Ascending aorta (tissue), 2 donors: Measurements from ENCODE around the gene SEC23IP. TPM values are rescaled to one million over a fixed set of nuclear protein-coding genes. Genes with fewer than 3 reads are reported as not detected.
A peak's percentile ranks its signal among the peaks of the same experiment; 100 is the strongest.

Experiments used
- DNase-seq, 2 donors: peaks; one replicate each; pipeline ENCODE4 v3.0.0-alpha.2; 2019; ENCODE audit warnings: low spot score in 2 of 2
- H3K27ac ChIP-seq, 2 donors: fragments of 200-600 bp; sonication (generic); one replicate each; pipeline ENCODE4 v1.5.1; 2016 to 2017; ENCODE audit warnings: mild to moderate bottlenecking in 1 of 2
- H3K27me3 ChIP-seq: fragments of 200-600 bp; sonication (generic); one replicate; pipeline ENCODE4 v1.5.1; 2017
- H3K36me3 ChIP-seq, 2 donors: fragments of 200-600 bp; sonication (generic); one replicate each; pipeline ENCODE4 v1.5.1; 2016
- H3K4me1 ChIP-seq, 2 donors: fragments of 200-600 bp; sonication (generic); one replicate each; pipeline ENCODE4 v1.5.1; 2016 to 2017; ENCODE audit warnings: mild to moderate bottlenecking in 1 of 2
- H3K4me3 ChIP-seq, 2 donors: fragments of 200-600 bp; sonication (generic); one replicate each; pipeline ENCODE4 v1.5.1; 2016 to 2017; ENCODE audit warnings: mild to moderate bottlenecking in 1 of 2
- H3K9me3 ChIP-seq, 2 donors: fragments of 200-600 bp; sonication (generic); one replicate each; pipeline ENCODE4 v1.5.1; 2016
- intact Hi-C: fragments of 100-400 bp; cut with DNase I; formaldehyde crosslinking; loops from one replicate; pipeline ENCODE4 v1.15.1; 2023
- total RNA-seq: library from RNA; depleted of rRNA; stranded (reverse); fragments of >200 nt; gene quantifications from one replicate; pipeline ENCODE4 v1.1.0, GENCODE V29; 2016
- TF ChIP-seq, protein P1 (sequence below), 3 experiments: fragments of 200-600 bp in 2 of 3; fragments of 450-650 bp in 1 of 3; sonication (generic) in 2 of 3; IDR thresholded peaks; one replicate each; pipeline ENCODE4 v1.5.1; 2016 to 2019; ENCODE audit warnings: antibody characterized with exemption in 3 of 3, mild to moderate bottlenecking in 1 of 3, moderate library complexity in 1 of 3

SEC23IP gene
- total RNA-seq, 1 donor from 2014 or later: 17.1 TPM

DNA sequence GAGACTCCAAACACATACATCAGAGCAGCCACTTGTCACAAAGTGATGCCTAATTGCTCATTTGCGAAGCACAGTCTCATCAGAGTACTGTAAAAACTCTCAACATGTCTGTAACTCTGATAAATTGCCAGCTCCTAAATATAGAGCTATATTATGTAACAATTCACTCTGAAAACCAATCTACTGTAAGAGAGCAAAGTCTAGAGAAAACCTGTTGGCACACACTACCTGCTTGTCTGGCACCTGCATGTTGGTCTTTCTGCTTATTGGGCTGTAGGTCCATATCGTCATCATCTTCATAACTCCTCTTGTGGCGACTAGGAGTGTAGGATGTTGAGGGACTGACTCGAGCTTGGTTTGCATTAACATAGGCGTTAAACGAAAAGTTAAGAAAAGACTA, 39.7 kb upstream of the SEC23IP start:
- Histone ChIP-seq H3K4me1 (no peaks in the 10 kb centered on the region), H3K27me3 (no peaks in the 10 kb centered on the region), H3K9me3 (no peaks in the 10 kb centered on the region), H3K4me3 (no peak overlapping the region), H3K27ac (no peak overlapping the region), H3K36me3 (peaks cover 44 to 77% of the 10 kb centered on the region in 2 donors)
- intact Hi-C loops: no loop called here
- no peak for DNase-seq
- TF ChIP-seq, protein P1, sequence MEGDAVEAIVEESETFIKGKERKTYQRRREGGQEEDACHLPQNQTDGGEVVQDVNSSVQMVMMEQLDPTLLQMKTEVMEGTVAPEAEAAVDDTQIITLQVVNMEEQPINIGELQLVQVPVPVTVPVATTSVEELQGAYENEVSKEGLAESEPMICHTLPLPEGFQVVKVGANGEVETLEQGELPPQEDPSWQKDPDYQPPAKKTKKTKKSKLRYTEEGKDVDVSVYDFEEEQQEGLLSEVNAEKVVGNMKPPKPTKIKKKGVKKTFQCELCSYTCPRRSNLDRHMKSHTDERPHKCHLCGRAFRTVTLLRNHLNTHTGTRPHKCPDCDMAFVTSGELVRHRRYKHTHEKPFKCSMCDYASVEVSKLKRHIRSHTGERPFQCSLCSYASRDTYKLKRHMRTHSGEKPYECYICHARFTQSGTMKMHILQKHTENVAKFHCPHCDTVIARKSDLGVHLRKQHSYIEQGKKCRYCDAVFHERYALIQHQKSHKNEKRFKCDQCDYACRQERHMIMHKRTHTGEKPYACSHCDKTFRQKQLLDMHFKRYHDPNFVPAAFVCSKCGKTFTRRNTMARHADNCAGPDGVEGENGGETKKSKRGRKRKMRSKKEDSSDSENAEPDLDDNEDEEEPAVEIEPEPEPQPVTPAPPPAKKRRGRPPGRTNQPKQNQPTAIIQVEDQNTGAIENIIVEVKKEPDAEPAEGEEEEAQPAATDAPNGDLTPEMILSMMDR (IDR thresholded peaks at IDR 0.05): no peak

DNA sequence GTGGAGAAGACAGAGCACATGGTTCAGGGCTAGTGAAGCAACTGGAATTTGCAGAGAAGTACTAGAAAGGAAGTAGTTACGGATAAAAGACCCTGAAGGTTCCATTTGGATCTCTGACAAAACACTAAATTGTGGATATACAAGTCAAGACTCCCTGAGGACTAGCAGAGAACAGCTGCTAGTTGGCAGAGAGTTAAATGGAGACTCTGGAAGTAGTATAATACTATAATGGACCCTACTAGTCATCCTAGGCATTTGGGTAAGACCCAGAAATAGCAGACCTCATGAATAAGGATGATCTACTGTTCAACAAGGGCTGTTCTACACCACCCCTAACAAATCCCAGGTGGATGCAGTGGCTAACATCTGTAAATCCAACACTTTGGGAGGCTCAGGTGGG, 39.0 kb upstream of the SEC23IP start:
- Histone ChIP-seq H3K4me3 (no peak overlapping the region), H3K36me3 (peaks cover 43 to 77% of the 10 kb centered on the region in 2 donors), H3K4me1 (no peaks in the 10 kb centered on the region), H3K27me3 (no peaks in the 10 kb centered on the region), H3K9me3 (no peaks in the 10 kb centered on the region), H3K27ac (no peak overlapping the region)
- no peak for DNase-seq
- intact Hi-C loops: no loop called here
- TF ChIP-seq, protein P1 (IDR thresholded peaks at IDR 0.05): no peak

DNA sequence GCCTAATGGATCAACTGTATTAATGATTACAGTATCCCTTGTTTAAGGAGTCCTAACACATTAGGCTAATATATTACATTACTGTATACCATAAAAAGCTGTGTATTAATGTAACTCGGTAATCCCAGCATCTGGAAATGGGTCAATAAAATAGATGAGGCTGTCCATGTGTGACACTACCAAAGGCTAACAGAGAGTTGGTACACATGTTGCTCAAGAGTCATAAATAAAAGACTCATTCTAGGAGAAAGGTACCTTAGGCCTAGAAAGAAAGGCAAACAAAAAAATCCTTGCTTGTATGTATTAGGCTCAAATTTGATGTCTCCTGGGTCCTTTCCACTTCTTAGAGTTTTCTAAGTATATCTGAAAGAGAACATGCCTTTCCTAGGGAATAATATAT, 34.5 kb upstream of the SEC23IP start:
- Histone ChIP-seq H3K27me3 (no peaks in the 10 kb centered on the region), H3K4me3 (no peak overlapping the region), H3K9me3 (no peaks in the 10 kb centered on the region), H3K27ac (no peak overlapping the region), H3K4me1 (no peaks in the 10 kb centered on the region), H3K36me3 (peaks cover 20 to 44% of the 10 kb centered on the region in 2 donors)
- TF ChIP-seq, protein P1 (IDR thresholded peaks at IDR 0.05): no peak
- intact Hi-C loops: loop anchor here (2.0 to 5.0 kb wide), 3 partner anchors 106 to 249 kb away; no protein-coding TSS in a partner anchor
- no peak for DNase-seq

DNA sequence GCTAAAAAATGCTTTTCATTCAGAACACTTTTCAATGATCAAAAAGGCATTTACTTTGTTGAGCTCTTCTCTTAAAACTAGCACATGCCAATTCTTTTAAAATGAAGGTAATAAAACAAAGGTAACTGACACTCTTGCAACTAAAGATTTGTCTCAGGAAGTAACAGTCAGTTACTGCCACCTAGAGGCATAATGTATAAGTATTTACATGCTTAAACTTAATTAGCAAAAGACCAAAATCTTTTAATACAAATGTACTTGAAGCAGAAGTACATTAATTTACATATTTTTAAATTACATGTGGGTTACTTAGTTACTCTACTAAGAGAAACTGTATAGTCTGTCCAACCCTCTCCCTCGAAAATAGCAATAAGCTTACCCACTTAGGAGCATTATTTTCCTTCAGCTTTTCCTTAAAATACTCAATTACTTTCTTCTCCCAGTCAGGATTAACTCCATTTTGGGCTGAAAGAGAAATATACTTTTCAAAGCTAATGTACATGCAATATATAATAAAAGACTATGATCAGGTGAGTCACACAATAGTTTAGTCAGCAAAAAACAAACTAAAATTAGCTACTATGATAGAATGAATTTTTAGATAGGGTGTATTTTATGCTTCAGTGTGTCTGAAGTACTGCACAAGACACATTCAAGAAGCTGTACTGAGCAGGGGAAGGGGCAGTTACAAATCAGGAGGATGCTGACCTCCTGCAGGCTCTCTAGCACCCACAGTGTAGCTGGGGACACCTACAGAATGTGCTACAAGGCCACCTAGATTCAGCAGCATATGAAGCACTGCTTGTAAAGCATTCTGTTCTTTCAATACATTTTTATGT, 32.9 kb upstream of the SEC23IP start:
- H3K36me3 ChIP-seq: peaks cover 12 to 28% of the 10 kb centered on the region in 2 donors
- no peaks in the 10 kb centered on the region for H3K27me3 ChIP-seq
- H3K27ac ChIP-seq: no peak overlapping the region
- intact Hi-C loops: loop anchor here (2.0 to 5.0 kb wide), 3 partner anchors 107 to 251 kb away; no protein-coding TSS in a partner anchor
- H3K4me1 ChIP-seq: no peaks in the 10 kb centered on the region
- no peak for DNase-seq
- TF ChIP-seq, protein P1 (IDR thresholded peaks at IDR 0.05): peak; percentile 43 to 61 (median 52)
- H3K9me3 ChIP-seq: peaks cover 0 to 5% of the 10 kb centered on the region in 2 donors
- H3K4me3 ChIP-seq: no peak overlapping the region

DNA sequence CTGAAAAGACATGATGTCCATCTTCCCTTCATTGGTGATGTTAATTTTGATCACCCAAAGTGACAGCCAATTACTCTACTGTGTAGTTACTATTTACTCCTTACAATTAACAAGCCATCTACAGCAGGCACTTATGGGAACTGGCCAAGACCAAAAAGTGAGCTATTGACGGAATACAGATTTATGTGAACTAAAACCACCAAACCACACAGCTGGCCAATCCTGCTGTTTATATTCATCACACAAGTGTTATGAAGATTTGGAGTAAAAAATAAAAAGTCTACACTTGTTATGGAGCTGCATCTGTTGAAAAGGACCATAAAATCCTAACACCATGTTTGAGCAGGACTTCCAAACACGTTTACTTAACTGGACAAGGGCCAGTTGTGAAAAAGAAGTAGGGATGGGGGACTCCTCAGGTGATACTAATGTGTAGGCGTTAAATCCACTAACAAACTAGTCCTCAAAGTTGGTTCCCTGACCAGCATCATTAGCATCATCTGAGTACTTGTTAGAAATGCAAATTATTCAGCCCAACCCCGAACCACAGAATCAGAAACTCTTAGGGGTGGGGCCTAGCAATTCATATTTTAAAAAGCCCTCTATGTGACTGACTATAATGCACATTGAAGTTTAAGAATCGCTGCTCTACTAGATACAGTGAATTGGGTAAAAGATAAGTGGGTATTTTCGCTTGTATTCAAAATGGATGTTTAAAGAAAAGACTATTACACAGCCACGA, 31.5 kb upstream of the SEC23IP start:
- DNase-seq: no peak
- Histone ChIP-seq H3K27me3 (no peaks in the 10 kb centered on the region), H3K4me1 (no peaks in the 10 kb centered on the region), H3K4me3 (no peak overlapping the region), H3K36me3 (peaks cover 8 to 20% of the 10 kb centered on the region in 2 donors), H3K9me3 (peaks cover 0 to 5% of the 10 kb centered on the region in 2 donors), H3K27ac (no peak overlapping the region)
- intact Hi-C loops: no loop called here
- TF ChIP-seq, protein P1 (IDR thresholded peaks at IDR 0.05): no peak
